OCI-LY3 (cell line): ENCODE data around the gene IGSF22.

Source experiments
- EZH2phosphoT487 ChIP-seq: fragments of 200-600 bp; shearing (Covaris generic); IDR thresholded peaks from 2 replicates; pipeline ENCODE4 v1.6.1; 2018; ENCODE audit warnings: antibody characterized with exemption, mixed run types, low read depth
- TF ChIP-seq, protein P1 (sequence below): fragments of 200-600, 300-600 bp; sonication (generic); IDR thresholded peaks from 2 replicates; pipeline ENCODE4 v1.5.1; 2014; ENCODE audit warnings: antibody characterized with exemption, low read length, low read depth

DNA sequence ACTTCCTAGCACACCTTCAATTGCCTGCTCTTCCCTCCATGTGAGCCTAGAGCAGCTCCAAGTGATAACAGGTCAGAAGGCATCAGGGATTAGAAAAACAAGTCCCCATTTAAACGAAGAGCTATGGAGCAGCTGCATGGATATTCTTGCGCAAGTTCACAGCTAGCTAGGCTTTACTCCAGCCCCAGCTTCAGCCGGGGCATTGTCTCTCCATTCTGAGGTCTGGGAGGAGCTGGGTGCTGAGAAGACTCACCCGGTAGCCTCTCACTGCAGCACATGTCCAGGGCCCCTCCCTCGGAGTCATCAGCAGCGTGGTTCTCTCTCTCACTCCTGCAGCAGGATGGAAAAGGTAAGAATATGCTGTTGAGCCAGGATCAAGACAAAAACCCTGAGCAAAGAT is 39.6 kb upstream of the IGSF22 start:
- TF ChIP-seq, protein P1, sequence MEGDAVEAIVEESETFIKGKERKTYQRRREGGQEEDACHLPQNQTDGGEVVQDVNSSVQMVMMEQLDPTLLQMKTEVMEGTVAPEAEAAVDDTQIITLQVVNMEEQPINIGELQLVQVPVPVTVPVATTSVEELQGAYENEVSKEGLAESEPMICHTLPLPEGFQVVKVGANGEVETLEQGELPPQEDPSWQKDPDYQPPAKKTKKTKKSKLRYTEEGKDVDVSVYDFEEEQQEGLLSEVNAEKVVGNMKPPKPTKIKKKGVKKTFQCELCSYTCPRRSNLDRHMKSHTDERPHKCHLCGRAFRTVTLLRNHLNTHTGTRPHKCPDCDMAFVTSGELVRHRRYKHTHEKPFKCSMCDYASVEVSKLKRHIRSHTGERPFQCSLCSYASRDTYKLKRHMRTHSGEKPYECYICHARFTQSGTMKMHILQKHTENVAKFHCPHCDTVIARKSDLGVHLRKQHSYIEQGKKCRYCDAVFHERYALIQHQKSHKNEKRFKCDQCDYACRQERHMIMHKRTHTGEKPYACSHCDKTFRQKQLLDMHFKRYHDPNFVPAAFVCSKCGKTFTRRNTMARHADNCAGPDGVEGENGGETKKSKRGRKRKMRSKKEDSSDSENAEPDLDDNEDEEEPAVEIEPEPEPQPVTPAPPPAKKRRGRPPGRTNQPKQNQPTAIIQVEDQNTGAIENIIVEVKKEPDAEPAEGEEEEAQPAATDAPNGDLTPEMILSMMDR, result no peak
- no peak for TF ChIP-seq EZH2phosphoT487
